ENCODE data around the gene RPS19. TPM values are rescaled to one million over a fixed set of nuclear protein-coding genes. Genes with fewer than 3 reads are reported as not detected.

The RPS19 gene
- total RNA-seq, 6 donors from 2014 or later = 677 to 2,013 (median 1,382) TPM

- TF ChIP-seq EP300 (IDR thresholded peaks at IDR 0.05) (no peak), CTCF (IDR thresholded peaks at IDR 0.05) (no peak), POLR2A (IDR thresholded peaks at IDR 0.05) (no peak), POLR2AphosphoS5 (IDR thresholded peaks at IDR 0.05) (no peak)
- Histone ChIP-seq H3K36me3 (peaks cover 22 to 87% (median 73%) of the 10 kb centered on the region in 4 donors), H3K27ac (peak overlapping the region in 1 of 4 donors; percentile 20), H3K27me3 (no peaks in the 10 kb centered on the region), H3K4me3 (no peak overlapping the region), H3K9me3 (no peaks in the 10 kb centered on the region), H3K4me1 (peaks cover 16 to 33% (median 18%) of the 10 kb centered on the region in 4 donors)
- ATAC-seq (ENCODE audit: low FRiP score in 2 of 2) (no peak), DNase-seq (peak in 1 of 2 donors; percentile 78)
- 90 to 95% methylated on average over 33 to 34 of the region's 34 CpGs for WGBS, 2 donors
Observed at GRCh38 chr19:41892173-41892902, 32.3 kb downstream of the RPS19 start.

- WGBS, 2 donors = 82 to 92% methylated on average over 2 to 6 of the region's 6 CpGs
- Histone ChIP-seq H3K4me1 (peaks cover under 1 to 17% (median 2%) of the 10 kb centered on the region in 4 donors), H3K4me3 (no peak overlapping the region), H3K36me3 (peaks cover 28 to 91% (median 81%) of the 10 kb centered on the region in 4 donors), H3K27ac (no peak overlapping the region), H3K9me3 (no peaks in the 10 kb centered on the region), H3K27me3 (no peaks in the 10 kb centered on the region)
- DNase-seq (no peak), ATAC-seq (ENCODE audit: low FRiP score in 2 of 2) (no peak)
- TF ChIP-seq EP300 (IDR thresholded peaks at IDR 0.05) (no peak), POLR2AphosphoS5 (IDR thresholded peaks at IDR 0.05) (no peak), CTCF (IDR thresholded peaks at IDR 0.05) (no peak), POLR2A (IDR thresholded peaks at IDR 0.05) (no peak)
Observed at GRCh38 chr19:41893899-41894298, 33.8 kb downstream of the RPS19 start.

- H3K4me3 ChIP-seq = no peak overlapping the region
- H3K9me3 ChIP-seq = no peaks in the 10 kb centered on the region
- ATAC-seq (ENCODE audit: low FRiP score in 2 of 2) (no peak), DNase-seq (peak in 1 of 2 donors; percentile 45)
- WGBS, 2 donors = 90 to 93% methylated on average over 9 to 14 of the region's 14 CpGs
- peaks cover 28 to 91% (median 81%) of the 10 kb centered on the region in 4 donors for H3K36me3 ChIP-seq
- H3K27me3 ChIP-seq = no peaks in the 10 kb centered on the region
- peaks cover 0 to 15% (median 0%) of the 10 kb centered on the region in 4 donors for H3K4me1 ChIP-seq
- TF ChIP-seq EP300 (IDR thresholded peaks at IDR 0.05) = no peak
- TF ChIP-seq POLR2A (IDR thresholded peaks at IDR 0.05) = no peak
- TF ChIP-seq POLR2AphosphoS5 (IDR thresholded peaks at IDR 0.05) = no peak
- no peak for TF ChIP-seq CTCF (IDR thresholded peaks at IDR 0.05)
- no peak overlapping the region for H3K27ac ChIP-seq
Observed at GRCh38 chr19:41894350-41894749, 34.3 kb downstream of the RPS19 start.

GRCh38 chr19:41895745-41896580 is 35.9 kb downstream of the RPS19 start:
- 87 to 92% methylated on average over 16 to 19 of the region's 19 CpGs for WGBS, 2 donors
- ATAC-seq (ENCODE audit: low FRiP score in 2 of 2) (peak in 1 of 2 donors; percentile 20), DNase-seq (peak in 1 of 2 donors; percentile 52)
- peaks cover 0 to 10% (median 0%) of the 10 kb centered on the region in 4 donors for H3K4me1 ChIP-seq
- H3K4me3 ChIP-seq = no peak overlapping the region
- peaks cover 34 to 91% (median 84%) of the 10 kb centered on the region in 4 donors for H3K36me3 ChIP-seq
- no peaks in the 10 kb centered on the region for H3K9me3 ChIP-seq
- no peak for TF ChIP-seq POLR2AphosphoS5 (IDR thresholded peaks at IDR 0.05)
- TF ChIP-seq CTCF (IDR thresholded peaks at IDR 0.05) = no peak
- no peak for TF ChIP-seq POLR2A (IDR thresholded peaks at IDR 0.05)
- TF ChIP-seq EP300 (IDR thresholded peaks at IDR 0.05) = no peak
- no peaks in the 10 kb centered on the region for H3K27me3 ChIP-seq
- no peak overlapping the region for H3K27ac ChIP-seq

All from upper lobe of left lung (tissue), 6 donors.